CD4-positive, alpha-beta T cell treated with Interleukin-10 for 1 hour (primary cell): ENCODE measurements around the gene KCNQ1.

Source experiments
- DNase-seq: peaks from one replicate; pipeline ENCODE4 v3.0.0-alpha.2; 2020

The KCNQ1 gene

GRCh38 chr11:2837096-2837601, 392.3 kb downstream of the KCNQ1 start:
- DNase-seq, result no peak

- DNase-seq, result no peak
Measured at GRCh38 chr11:2837651-2838050, 392.8 kb downstream of the KCNQ1 start.

GRCh38 chr11:2838091-2838490, 393.3 kb downstream of the KCNQ1 start:
- DNase-seq, result no peak

- no peak for DNase-seq
Measured at GRCh38 chr11:2838676-2839294, 394.0 kb downstream of the KCNQ1 start.

GRCh38 chr11:2839395-2839943, 394.7 kb downstream of the KCNQ1 start:
- no peak for DNase-seq

GRCh38 chr11:2841411-2842190, 396.8 kb downstream of the KCNQ1 start:
- no peak for DNase-seq

- DNase-seq, result no peak
Measured at GRCh38 chr11:2842876-2843275, 398.1 kb downstream of the KCNQ1 start.

GRCh38 chr11:2843551-2843950, 398.7 kb downstream of the KCNQ1 start:
- DNase-seq, result no peak

GRCh38 chr11:2844116-2844842, 399.5 kb downstream of the KCNQ1 start:
- DNase-seq, result no peak

- no peak for DNase-seq
Measured at GRCh38 chr11:2844996-2845395, 400.2 kb downstream of the KCNQ1 start.

GRCh38 chr11:2846056-2846455, 401.2 kb downstream of the KCNQ1 start:
- DNase-seq, result no peak

GRCh38 chr11:2846470-2846869, 401.7 kb downstream of the KCNQ1 start:
- no peak for DNase-seq

- no peak for DNase-seq
Measured at GRCh38 chr11:2847561-2847960, 402.8 kb downstream of the KCNQ1 start.

- DNase-seq, result no peak
Measured at GRCh38 chr11:2848497-2848896, 403.7 kb downstream of the KCNQ1 start.

GRCh38 chr11:2849994-2850770, 405.4 kb downstream of the KCNQ1 start:
- no peak for DNase-seq

GRCh38 chr11:2853401-2853800, 408.6 kb downstream of the KCNQ1 start:
- no peak for DNase-seq

- DNase-seq, result no peak
Measured at GRCh38 chr11:2853997-2854560, 409.3 kb downstream of the KCNQ1 start.

GRCh38 chr11:2855162-2855561, 410.4 kb downstream of the KCNQ1 start:
- DNase-seq, result no peak

GRCh38 chr11:2857276-2857675, 412.5 kb downstream of the KCNQ1 start:
- no peak for DNase-seq

- DNase-seq, result no peak
Measured at GRCh38 chr11:2857918-2858317, 413.1 kb downstream of the KCNQ1 start.

GRCh38 chr11:2858995-2859698, 414.3 kb downstream of the KCNQ1 start:
- DNase-seq, result no peak

- no peak for DNase-seq
Measured at GRCh38 chr11:2859699-2860037, 414.9 kb downstream of the KCNQ1 start.
